Measurements from ENCODE around the gene TMPRSS6.

TMPRSS6 gene

DNA sequence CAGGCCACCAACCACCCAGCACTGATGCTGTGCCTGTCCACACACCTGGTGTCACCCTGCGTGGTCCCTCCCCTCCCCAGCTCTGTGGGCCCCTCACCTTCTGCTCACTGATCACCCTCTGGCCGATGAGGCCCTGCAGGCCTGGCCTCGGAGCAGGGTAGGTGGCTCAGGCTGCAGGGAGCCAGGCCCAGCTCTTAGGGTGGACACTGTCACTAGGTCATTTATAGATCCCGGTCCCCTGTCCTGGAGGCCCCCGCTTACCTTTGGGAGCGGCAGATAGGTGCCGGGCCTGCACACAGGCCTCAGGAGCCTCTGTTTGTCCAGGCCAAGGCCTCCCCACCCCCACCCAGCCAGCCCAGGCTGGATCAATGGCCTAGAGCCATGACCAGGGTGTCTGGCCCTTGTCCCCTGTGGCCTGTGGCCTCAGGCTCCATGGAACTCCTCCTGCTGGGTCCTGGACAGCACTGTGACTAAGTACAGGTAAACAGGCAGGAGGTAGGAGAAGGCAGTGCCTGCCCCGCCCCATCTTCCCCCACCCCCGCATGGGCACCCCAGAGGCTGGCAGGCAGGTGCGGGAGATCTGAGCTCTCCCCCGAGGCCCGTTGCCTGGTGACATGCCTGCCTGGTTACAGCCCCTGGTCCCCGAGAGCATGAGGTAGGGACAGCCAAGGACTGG, at the start of gene TMPRSS6:
TMPRSS6 (minus strand) TSS at position 472 of the 676 bp plus-strand sequence. CDS start 6,296 bp downstream, outside the sequence.
- no peaks in the 10 kb centered on the region for H3K9me3 Mint-ChIP-seq
- no peaks in the 10 kb centered on the region for H3K36me3 Mint-ChIP-seq
- no peak within 1 kb of the TSS for H3K4me3 Mint-ChIP-seq
- peaks cover 0 to 4% of the 10 kb centered on the region in 2 donors for H3K4me1 Mint-ChIP-seq
- ATAC-seq (replicated peaks) (no peak), DNase-seq (no peak)
- peaks cover 6 to 12% of the 10 kb centered on the region in 2 donors for H3K27me3 Mint-ChIP-seq
- H3K27ac Mint-ChIP-seq: no peak within 1 kb of the TSS

- peaks cover 26 to 47% of the 10 kb centered on the region in 2 donors for H3K4me1 Mint-ChIP-seq
- no peak overlapping the region for H3K4me3 Mint-ChIP-seq
- DNase-seq (no peak), ATAC-seq (replicated peaks) (no peak)
- H3K27ac Mint-ChIP-seq: no peak overlapping the region
- no peaks in the 10 kb centered on the region for H3K36me3 Mint-ChIP-seq
- H3K9me3 Mint-ChIP-seq: peaks cover 0 to 3% of the 10 kb centered on the region in 2 donors
- H3K27me3 Mint-ChIP-seq: peaks cover 32 to 33% of the 10 kb centered on the region in 2 donors
These were observed 49.4 kb upstream of the TMPRSS6 start for GRCh38 chr22:37158963-37159290.

DNA sequence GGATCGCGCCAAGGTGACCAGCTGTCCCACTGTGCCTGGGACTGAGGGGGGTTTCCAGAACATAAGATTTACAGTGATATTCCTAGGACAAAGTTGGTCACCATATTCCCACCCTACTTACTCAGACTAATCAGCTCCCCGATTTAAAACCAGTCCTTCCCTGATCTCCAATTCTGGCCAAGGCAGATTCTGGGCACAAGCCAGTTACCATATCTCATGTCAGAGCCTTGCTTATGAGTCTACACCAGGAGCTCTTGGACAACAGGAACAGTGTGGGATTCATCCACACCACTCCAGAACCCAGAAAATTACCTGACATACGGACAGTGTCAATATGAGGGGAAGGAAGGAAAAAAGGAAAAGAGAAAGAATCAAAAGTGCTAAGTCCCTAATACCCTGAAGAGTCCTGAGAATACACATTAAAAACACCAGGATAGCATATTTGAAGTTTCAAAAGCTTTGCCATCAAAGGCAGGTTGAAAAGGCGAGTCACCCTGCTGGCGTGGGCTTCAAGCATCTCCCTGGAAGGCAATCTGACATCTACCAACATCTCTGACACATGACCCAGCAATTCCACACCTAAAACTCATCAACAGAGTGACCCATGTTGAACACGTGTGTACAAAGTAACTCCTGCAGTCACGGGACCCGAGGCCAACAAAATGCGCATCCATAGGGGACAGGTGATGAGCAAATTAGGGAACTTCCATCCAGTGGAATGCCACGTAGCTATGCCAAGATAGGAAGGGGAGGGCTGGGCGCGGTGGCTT, 48.2 kb upstream of the TMPRSS6 start:
- Mint-ChIP-seq H3K27me3 (peaks cover 32 to 38% of the 10 kb centered on the region in 2 donors), H3K4me1 (peaks cover 20 to 35% of the 10 kb centered on the region in 2 donors), H3K9me3 (peaks cover 0 to 3% of the 10 kb centered on the region in 2 donors), H3K27ac (no peak overlapping the region), H3K36me3 (no peaks in the 10 kb centered on the region), H3K4me3 (no peak overlapping the region)
- ATAC-seq (replicated peaks) (no peak), DNase-seq (no peak)

- H3K27ac Mint-ChIP-seq: no peak overlapping the region
- H3K36me3 Mint-ChIP-seq: no peaks in the 10 kb centered on the region
- ATAC-seq (replicated peaks) (no peak), DNase-seq (no peak)
- H3K4me1 Mint-ChIP-seq: peaks cover 13 to 26% of the 10 kb centered on the region in 2 donors
- peaks cover 32 to 38% of the 10 kb centered on the region in 2 donors for H3K27me3 Mint-ChIP-seq
- peaks cover 0 to 3% of the 10 kb centered on the region in 2 donors for H3K9me3 Mint-ChIP-seq
- H3K4me3 Mint-ChIP-seq: no peak overlapping the region
These were observed 47.3 kb upstream of the TMPRSS6 start for GRCh38 chr22:37156686-37157435.

GRCh38 chr22:37155971-37156370, 46.5 kb upstream of the TMPRSS6 start:
- no peak for ATAC-seq (replicated peaks)
- Mint-ChIP-seq H3K27me3 (peaks cover 36 to 38% of the 10 kb centered on the region in 2 donors), H3K9me3 (peaks cover 0 to 3% of the 10 kb centered on the region in 2 donors), H3K4me3 (no peak overlapping the region), H3K27ac (peak overlapping the region; percentile 2), H3K4me1 (peaks cover 13 to 18% of the 10 kb centered on the region in 2 donors), H3K36me3 (no peaks in the 10 kb centered on the region)
- no peak for DNase-seq

- Mint-ChIP-seq H3K27ac (peak overlapping the region; percentile 21), H3K4me3 (no peak overlapping the region), H3K9me3 (peaks cover 0 to 7% of the 10 kb centered on the region in 2 donors), H3K4me1 (peaks cover 15 to 20% of the 10 kb centered on the region in 2 donors), H3K27me3 (peaks cover 36 to 44% of the 10 kb centered on the region in 2 donors), H3K36me3 (no peaks in the 10 kb centered on the region)
- DNase-seq (peak; percentile 26), ATAC-seq (replicated peaks) (peak; percentile 74 to 89)
These were observed 45.6 kb upstream of the TMPRSS6 start for GRCh38 chr22:37154925-37155712.

- Mint-ChIP-seq H3K27me3 (peaks cover 36 to 48% of the 10 kb centered on the region in 2 donors), H3K4me1 (peaks cover 19 to 30% of the 10 kb centered on the region in 2 donors)
These were observed 44.4 kb upstream of the TMPRSS6 start for GRCh38 chr22:37153901-37154300.

DNA sequence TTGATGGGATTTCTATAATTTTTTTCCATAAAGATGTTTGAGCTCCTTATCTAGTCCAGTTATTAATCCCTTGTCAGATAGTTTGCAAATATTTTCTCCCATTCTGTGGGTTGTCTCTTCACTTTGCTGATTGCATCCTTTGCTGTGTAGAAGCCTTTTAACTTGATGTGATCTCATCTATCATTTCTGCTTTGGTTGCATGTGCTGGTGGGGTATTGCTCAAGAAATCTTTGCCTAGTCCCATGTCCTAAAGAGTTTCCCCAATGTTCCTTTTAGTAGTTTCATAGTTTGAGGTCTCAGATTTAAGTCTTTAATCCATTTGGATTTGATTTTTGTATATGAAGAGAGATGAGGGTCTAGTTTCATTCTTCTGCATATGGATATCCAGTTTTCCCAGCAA, 41.9 kb upstream of the TMPRSS6 start:
- DNase-seq (no peak), ATAC-seq (replicated peaks) (no peak)
- Mint-ChIP-seq H3K36me3 (no peaks in the 10 kb centered on the region), H3K4me1 (peaks cover 19 to 35% of the 10 kb centered on the region in 2 donors), H3K27ac (no peak overlapping the region), H3K9me3 (peaks cover 0 to 7% of the 10 kb centered on the region in 2 donors), H3K27me3 (peaks cover 18 to 36% of the 10 kb centered on the region in 2 donors), H3K4me3 (no peak overlapping the region)

More at GRCh38 chr22:37153901-37154300, 44.4 kb upstream of the TMPRSS6 start:
- Mint-ChIP-seq H3K9me3 (peaks cover 0 to 7% of the 10 kb centered on the region in 2 donors), H3K4me3 (no peak overlapping the region), H3K27ac (no peak overlapping the region), H3K36me3 (no peaks in the 10 kb centered on the region)
- DNase-seq (no peak), ATAC-seq (replicated peaks) (no peak)

DNA sequence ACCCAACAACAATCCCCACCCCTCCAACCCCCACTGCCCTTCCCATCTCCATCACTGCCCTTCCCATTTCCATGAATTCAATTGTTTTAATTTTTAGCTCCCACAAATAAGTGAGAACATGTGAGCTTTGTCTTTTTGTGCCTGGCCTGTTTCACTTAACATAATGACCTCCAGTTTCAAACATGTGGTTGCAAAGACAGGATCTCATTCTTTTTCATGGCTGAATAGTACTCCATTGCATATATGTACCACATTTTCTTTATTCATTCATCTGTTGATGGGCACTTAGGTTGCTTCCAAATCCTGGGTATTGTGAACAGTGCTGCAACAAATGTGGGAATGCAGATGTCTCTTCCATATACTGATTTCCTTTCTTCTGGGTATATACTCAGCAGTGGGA, 41.2 kb upstream of the TMPRSS6 start:
- no peak overlapping the region for H3K27ac Mint-ChIP-seq
- ATAC-seq (replicated peaks) (no peak), DNase-seq (no peak)
- no peaks in the 10 kb centered on the region for H3K36me3 Mint-ChIP-seq
- H3K9me3 Mint-ChIP-seq: peaks cover 0 to 7% of the 10 kb centered on the region in 2 donors
- H3K27me3 Mint-ChIP-seq: peaks cover 22 to 36% of the 10 kb centered on the region in 2 donors
- H3K4me3 Mint-ChIP-seq: no peak overlapping the region
- peaks cover 14 to 30% of the 10 kb centered on the region in 2 donors for H3K4me1 Mint-ChIP-seq

- Mint-ChIP-seq H3K27me3 (peaks cover 26 to 37% of the 10 kb centered on the region in 2 donors), H3K4me3 (peak overlapping the region; percentile 66 to 72), H3K9me3 (peaks cover 0 to 7% of the 10 kb centered on the region in 2 donors), H3K27ac (peak overlapping the region; percentile 49), H3K4me1 (peaks cover 8 to 18% of the 10 kb centered on the region in 2 donors), H3K36me3 (no peaks in the 10 kb centered on the region)
- ATAC-seq (replicated peaks) (no peak), DNase-seq (no peak)
These were observed 39.5 kb upstream of the TMPRSS6 start for GRCh38 chr22:37148742-37149665.

DNA sequence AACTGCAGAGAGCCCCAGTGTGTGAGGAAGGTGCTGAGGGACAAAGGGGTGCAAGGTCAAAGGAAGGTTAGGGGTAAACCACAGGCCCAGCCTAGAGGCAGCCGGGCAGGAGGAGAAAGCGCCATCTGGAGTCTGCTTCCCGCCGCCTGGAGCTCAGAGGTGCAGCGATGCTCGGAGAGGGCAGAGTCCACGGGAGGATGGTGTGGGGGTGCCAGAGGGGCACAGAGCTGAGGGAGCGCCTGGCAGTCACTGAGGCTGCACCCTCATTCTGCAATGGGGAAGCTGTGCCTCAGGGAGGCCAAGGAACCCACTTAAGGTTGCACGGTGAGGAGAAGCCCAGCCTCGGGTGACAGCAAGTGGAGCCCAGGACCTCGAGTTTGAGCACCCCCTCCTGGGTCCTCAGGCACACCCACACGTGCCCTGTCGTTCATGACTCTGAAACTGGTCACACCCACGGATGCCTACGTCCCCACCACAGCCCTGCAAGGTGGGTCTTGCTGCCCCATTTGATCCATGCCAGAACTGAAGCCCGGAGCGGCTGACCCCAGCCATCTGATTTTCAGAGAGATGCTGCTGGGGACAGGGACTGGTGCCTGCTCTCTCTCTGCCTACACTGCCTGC, 38.6 kb upstream of the TMPRSS6 start:
- Mint-ChIP-seq H3K4me1 (peaks cover 8 to 18% of the 10 kb centered on the region in 2 donors), H3K9me3 (peaks cover 0 to 7% of the 10 kb centered on the region in 2 donors), H3K4me3 (no peak overlapping the region), H3K27me3 (peaks cover 26 to 45% of the 10 kb centered on the region in 2 donors), H3K27ac (no peak overlapping the region), H3K36me3 (no peaks in the 10 kb centered on the region)
- ATAC-seq (replicated peaks) (no peak), DNase-seq (no peak)

DNA sequence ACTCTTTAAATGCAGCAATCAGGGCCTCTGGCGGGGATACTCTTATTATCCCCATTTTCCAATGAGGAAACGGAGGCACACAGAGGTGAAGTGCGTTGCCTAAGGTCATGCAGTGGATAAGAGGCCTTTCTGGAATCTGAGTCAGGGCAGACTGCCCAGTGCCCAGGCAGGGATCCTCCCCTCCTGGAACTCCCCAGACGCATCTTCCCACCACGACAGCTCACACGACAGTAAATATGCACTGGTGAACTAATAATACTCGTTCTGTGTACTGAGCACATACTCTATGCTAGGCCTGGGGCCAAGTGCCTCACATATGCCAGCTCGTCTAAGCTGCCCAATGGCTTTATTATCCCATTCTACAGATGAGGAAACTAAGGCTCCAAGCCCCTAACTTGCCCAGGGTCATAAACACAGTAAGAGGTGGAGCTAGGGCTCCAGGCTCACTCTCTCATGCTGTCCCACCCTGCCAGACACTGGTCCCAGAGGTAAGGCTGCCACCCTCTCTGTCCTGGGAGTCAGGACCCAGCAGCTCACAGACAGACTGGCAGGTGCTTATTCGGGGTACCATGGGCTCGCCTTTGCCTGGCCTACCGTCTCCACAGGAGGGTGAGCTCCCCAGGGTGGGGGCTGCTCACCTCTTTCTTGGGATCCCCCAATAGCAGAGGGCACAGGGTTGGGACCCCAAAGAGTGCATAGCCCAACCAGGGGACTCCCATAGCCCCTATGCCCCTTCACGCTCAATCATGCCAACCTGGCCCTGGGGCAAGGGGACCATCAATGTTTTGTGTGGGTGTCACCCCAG, 37.9 kb upstream of the TMPRSS6 start:
- DNase-seq (no peak), ATAC-seq (replicated peaks) (no peak)
- Mint-ChIP-seq H3K9me3 (peaks cover 0 to 7% of the 10 kb centered on the region in 2 donors), H3K27ac (no peak overlapping the region), H3K4me1 (peaks cover 8 to 18% of the 10 kb centered on the region in 2 donors), H3K27me3 (peaks cover 26 to 45% of the 10 kb centered on the region in 2 donors), H3K4me3 (no peak overlapping the region), H3K36me3 (no peaks in the 10 kb centered on the region)
